A673 (cell line): Measurements from ENCODE around the gene KCNJ15. TPM values are rescaled to one million over a fixed set of nuclear protein-coding genes. Genes with fewer than 3 reads are reported as not detected.

Source experiments
- BruUV-seq: library from RNA; stranded (reverse); fragments of 400-500 nt; replicated peaks from 2 replicates; lab custom pipeline; 2021; lab: Mats Ljungman, UMichigan
- CTCF ChIA-PET: fragments of 300-600 bp; sonication (Branson Sonifier 250); formaldehyde crosslinking; loops from one replicate; lab custom pipeline; 2022; ENCODE audit warnings: antibody characterized with exemption; lab: Charles Lee
- POLR2A ChIA-PET: fragments of 300-600 bp; sonication (Branson Sonifier 250); formaldehyde crosslinking; loops from one replicate; lab custom pipeline; 2022; ENCODE audit warnings: antibody characterized with exemption; ENCODE audit not compliant: low non-redundant PET; lab: Charles Lee
- DNase-seq: peaks from one replicate; pipeline ENCODE4 v3.0.0-alpha.2; 2015; ENCODE audit warnings: low spot score
- H3K27ac ChIP-seq: fragments of 200-600 bp; sonication (generic); 2 replicates; pipeline ENCODE4 v1.5.1; 2016; ENCODE audit warnings: mixed run types, low read depth, mild to moderate bottlenecking, mixed read lengths, antibody characterized with exemption, low read length; ENCODE audit not compliant: poor library complexity, severe bottlenecking
- H3K27me3 ChIP-seq: fragments of 200-600 bp; sonication (generic); replicated peaks from 2 replicates; pipeline ENCODE4 v1.6.1; 2017; ENCODE audit warnings: mixed run types, low read depth, mild to moderate bottlenecking, mixed read lengths, antibody characterized with exemption, low read length; ENCODE audit not compliant: insufficient read depth, poor library complexity
- H3K36me3 ChIP-seq: fragments of 200-600 bp; sonication (generic); 2 replicates; pipeline ENCODE4 v1.6.1; 2016; ENCODE audit warnings: mixed run types, mild to moderate bottlenecking, mixed read lengths, antibody characterized with exemption, low read length; ENCODE audit not compliant: insufficient read depth, poor library complexity, severe bottlenecking
- H3K4me1 ChIP-seq: fragments of 200-600 bp; sonication (generic); 2 replicates; pipeline ENCODE4 v1.6.1; 2017; ENCODE audit warnings: mixed run types, mild to moderate bottlenecking, mixed read lengths, antibody characterized with exemption, low read length; ENCODE audit not compliant: insufficient read depth, poor library complexity, severe bottlenecking
- H3K4me3 ChIP-seq: fragments of 200-600 bp; sonication (generic); 2 replicates; pipeline ENCODE4 v1.5.1; 2016; ENCODE audit warnings: low read depth, mixed run types, mild to moderate bottlenecking, mixed read lengths, low read length; ENCODE audit not compliant: poor library complexity, severe bottlenecking
- H3K9me3 ChIP-seq: fragments of 200-600 bp; sonication (generic); 2 replicates; pipeline ENCODE4 v1.6.1; 2016; ENCODE audit warnings: mixed run types, low read depth, mild to moderate bottlenecking, mixed read lengths, antibody characterized with exemption, low read length; ENCODE audit not compliant: poor library complexity, severe bottlenecking
- EZH2 ChIP-seq: fragments of 200-600 bp; sonication (generic); IDR thresholded peaks from 2 replicates; pipeline ENCODE4 v1.6.1; 2017; ENCODE audit warnings: borderline replicate concordance, low read depth, mild to moderate bottlenecking, mixed read lengths, antibody characterized with exemption, low read length; ENCODE audit not compliant: poor library complexity, severe bottlenecking
- intact Hi-C: fragments of 100-400 bp; cut with micrococcal nuclease; formaldehyde crosslinking; loops from one replicate; pipeline ENCODE4 v1.10.0; 2022; ENCODE audit not compliant: unreplicated experiment
- total RNA-seq: library from RNA; stranded (reverse); gene quantifications from 2 replicates; pipeline ENCODE4 v1.2.3, GENCODE V29; 2021
- TF ChIP-seq, protein P1 (sequence below): fragments of 300-800, 200-600 bp; sonication (generic); conservative IDR thresholded peaks from 2 replicates; pipeline ENCODE4 v1.5.1; 2017; ENCODE audit warnings: low read depth, mild to moderate bottlenecking, antibody characterized with exemption, low read length, moderate library complexity, mixed read lengths

KCNJ15 gene
- total RNA-seq, 1 experiment from 2014 or later, result not detected

DNA sequence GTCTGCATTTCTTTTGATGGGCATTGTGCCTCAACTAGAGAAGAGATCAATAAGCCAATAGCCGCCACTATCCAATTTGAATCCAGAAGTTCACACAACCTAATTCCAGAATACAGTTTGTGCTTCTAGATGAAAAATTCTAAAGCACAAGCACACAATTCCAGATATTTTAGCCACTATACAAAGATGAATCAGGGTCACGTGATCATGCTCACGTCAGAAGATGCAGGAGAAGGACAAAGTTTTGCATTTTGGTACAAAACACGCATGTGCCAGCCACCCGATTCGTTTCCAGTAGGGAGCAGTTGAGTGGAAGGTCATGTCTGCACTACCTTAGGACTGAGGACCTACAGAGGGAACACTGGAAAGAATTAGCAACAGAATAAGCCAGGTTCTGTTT lies 3.6 kb downstream of the KCNJ15 start:
- BruUV-seq, result no TSS peak
- H3K4me3 ChIP-seq, result no peak overlapping the region
- no peaks in the 10 kb centered on the region for H3K36me3 ChIP-seq
- ChIA-PET POLR2A (no interaction called here), CTCF (no interaction called here)
- no peaks in the 10 kb centered on the region for H3K4me1 ChIP-seq
- no peak for DNase-seq
- TF ChIP-seq, protein P1, sequence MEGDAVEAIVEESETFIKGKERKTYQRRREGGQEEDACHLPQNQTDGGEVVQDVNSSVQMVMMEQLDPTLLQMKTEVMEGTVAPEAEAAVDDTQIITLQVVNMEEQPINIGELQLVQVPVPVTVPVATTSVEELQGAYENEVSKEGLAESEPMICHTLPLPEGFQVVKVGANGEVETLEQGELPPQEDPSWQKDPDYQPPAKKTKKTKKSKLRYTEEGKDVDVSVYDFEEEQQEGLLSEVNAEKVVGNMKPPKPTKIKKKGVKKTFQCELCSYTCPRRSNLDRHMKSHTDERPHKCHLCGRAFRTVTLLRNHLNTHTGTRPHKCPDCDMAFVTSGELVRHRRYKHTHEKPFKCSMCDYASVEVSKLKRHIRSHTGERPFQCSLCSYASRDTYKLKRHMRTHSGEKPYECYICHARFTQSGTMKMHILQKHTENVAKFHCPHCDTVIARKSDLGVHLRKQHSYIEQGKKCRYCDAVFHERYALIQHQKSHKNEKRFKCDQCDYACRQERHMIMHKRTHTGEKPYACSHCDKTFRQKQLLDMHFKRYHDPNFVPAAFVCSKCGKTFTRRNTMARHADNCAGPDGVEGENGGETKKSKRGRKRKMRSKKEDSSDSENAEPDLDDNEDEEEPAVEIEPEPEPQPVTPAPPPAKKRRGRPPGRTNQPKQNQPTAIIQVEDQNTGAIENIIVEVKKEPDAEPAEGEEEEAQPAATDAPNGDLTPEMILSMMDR, result no peak
- TF ChIP-seq EZH2, result no peak
- H3K9me3 ChIP-seq, result no peaks in the 10 kb centered on the region
- no peak overlapping the region for H3K27ac ChIP-seq
- peaks cover 34% of the 10 kb centered on the region for H3K27me3 ChIP-seq
- intact Hi-C loops, result no loop called here

DNA sequence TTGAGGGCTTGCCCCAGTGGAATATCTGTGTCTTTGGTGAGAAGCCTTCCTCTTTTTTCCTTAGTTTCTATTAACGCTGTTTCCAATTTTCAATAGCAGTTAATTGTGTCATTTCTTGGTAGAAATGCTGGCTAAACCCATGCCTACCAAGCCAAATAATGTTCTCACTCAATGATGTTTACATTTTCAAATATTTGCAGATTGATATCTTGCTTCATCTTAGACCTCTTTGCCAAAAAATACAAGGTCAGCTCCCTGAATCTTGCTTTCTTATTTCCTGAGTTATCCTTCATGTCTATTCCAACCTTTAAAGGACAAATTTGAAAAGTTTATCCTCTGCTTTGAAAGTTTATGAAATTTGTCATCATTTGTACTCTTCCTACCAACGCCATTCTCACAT lies 5.1 kb downstream of the KCNJ15 start:
- Histone ChIP-seq H3K36me3 (no peaks in the 10 kb centered on the region), H3K4me3 (no peak overlapping the region), H3K9me3 (no peaks in the 10 kb centered on the region), H3K27ac (no peak overlapping the region), H3K4me1 (no peaks in the 10 kb centered on the region), H3K27me3 (peaks cover 34% of the 10 kb centered on the region)
- ChIA-PET CTCF (no interaction called here), POLR2A (no interaction called here)
- no peak for DNase-seq
- intact Hi-C loops, result no loop called here
- TF ChIP-seq, protein P1, result no peak
- no peak for TF ChIP-seq EZH2
- no TSS peak for BruUV-seq

DNA sequence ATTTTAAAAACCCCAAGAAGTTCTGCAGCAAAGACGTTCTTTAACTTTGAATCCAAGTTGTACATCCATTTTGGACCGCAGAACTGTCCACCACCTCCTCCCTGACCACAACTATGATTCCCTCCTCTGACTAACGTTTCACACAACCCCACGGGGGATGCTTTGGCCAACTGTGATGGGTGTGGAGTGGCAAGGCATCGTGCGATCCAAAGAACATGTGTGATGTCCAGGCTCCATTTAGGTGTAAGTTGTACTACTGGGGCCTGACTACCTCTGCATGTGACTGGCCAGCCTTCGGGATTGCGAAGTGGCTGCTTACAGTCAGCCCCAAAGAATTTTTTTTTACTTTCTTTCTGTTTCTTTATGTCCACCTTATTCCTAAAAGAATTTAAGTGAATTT lies 6.7 kb downstream of the KCNJ15 start:
- no TSS peak for BruUV-seq
- Histone ChIP-seq H3K4me1 (no peaks in the 10 kb centered on the region), H3K9me3 (no peaks in the 10 kb centered on the region), H3K4me3 (no peak overlapping the region), H3K27me3 (peaks cover 19% of the 10 kb centered on the region), H3K36me3 (no peaks in the 10 kb centered on the region), H3K27ac (no peak overlapping the region)
- intact Hi-C loops, result no loop called here
- TF ChIP-seq, protein P1, result no peak
- no peak for TF ChIP-seq EZH2
- DNase-seq, result no peak
- ChIA-PET CTCF (no interaction called here), POLR2A (no interaction called here)
